Vein endothelial cell (primary cell): ENCODE data around the gene PTGS2. TPM values are rescaled to one million over a fixed set of nuclear protein-coding genes. Genes with fewer than 3 reads are reported as not detected.

Experiments
- total RNA-seq: library from RNA; depleted of rRNA; stranded (reverse); fragments of >200 nt; gene quantifications from 2 replicates; pipeline ENCODE4 v1.2.3, GENCODE V29; 2012

PTGS2 gene
- 16.5 and 28.7 TPM in 2 replicates for total RNA-seq

DNA sequence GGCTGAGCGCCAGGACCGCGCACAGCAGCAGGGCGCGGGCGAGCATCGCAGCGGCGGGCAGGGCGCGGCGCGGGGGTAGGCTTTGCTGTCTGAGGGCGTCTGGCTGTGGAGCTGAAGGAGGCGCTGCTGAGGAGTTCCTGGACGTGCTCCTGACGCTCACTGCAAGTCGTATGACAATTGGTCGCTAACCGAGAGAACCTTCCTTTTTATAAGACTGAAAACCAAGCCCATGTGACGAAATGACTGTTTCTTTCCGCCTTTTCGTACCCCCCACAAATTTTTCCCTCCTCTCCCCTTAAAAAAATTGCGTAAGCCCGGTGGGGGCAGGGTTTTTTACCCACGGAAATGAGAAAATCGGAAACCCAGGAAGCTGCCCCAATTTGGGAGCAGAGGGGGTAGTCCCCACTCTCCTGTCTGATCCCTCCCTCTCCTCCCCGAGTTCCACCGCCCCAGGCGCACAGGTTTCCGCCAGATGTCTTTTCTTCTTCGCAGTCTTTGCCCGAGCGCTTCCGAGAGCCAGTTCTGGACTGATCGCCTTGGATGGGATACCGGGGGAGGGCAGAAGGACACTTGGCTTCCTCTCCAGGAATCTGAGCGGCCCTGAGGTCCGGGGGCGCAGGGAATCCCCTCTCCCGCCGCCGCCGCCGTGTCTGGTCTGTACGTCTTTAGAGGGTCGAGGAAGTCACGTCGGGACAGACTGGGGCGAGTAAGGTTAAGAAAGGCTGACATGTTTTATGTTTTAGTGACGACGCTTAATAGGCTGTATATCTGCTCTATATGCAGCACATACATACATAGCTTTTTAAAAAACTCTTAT lies at the start of gene PTGS2:
Gene PTGS2 (minus strand): TSS at position 179 of the 817 bp plus-strand sequence. CDS start 133 bp downstream, at position 46.

Other genes starting within 250 kb of the PTGS2 start
- gene PDC, start 219.3 kb downstream of the PTGS2 start, total RNA-seq, result not detected in 2 replicates
- 20.3 and 30.4 TPM in 2 replicates for gene PLA2G4A, start 148.5 kb upstream of the PTGS2 start, total RNA-seq